ENCODE measurements around the gene LIMS2.

The LIMS2 gene

GRCh38 chr2:127661072-127661649 is 14.2 kb downstream of the LIMS2 start:
- no peak overlapping the region for H3K4me3 ChIP-seq (ENCODE audit: low read length)
- no peak overlapping the region for H3K4me2 ChIP-seq (ENCODE audit: low read length)
- H3K36me3 ChIP-seq (ENCODE audit: insufficient read depth, low read length): peaks cover 4% of the 10 kb centered on the region
- H3K9ac ChIP-seq (ENCODE audit: low read depth, low read length): peak overlapping the region; percentile 48
- peaks cover 3% of the 10 kb centered on the region for H3K27me3 ChIP-seq (ENCODE audit: control insufficient read depth, insufficient read depth, low read length)
- no peaks in the 10 kb centered on the region for H3K9me3 ChIP-seq (replicated peaks; ENCODE audit: low read length)
- peaks cover 14% of the 10 kb centered on the region for H3K4me1 ChIP-seq (ENCODE audit: control insufficient read depth, insufficient read depth, low read length)

- Histone ChIP-seq H3K9me3 (replicated peaks; ENCODE audit: low read length) (no peaks in the 10 kb centered on the region), H3K36me3 (ENCODE audit: insufficient read depth, low read length) (peaks cover 4% of the 10 kb centered on the region), H3K4me2 (ENCODE audit: low read length) (no peak overlapping the region), H3K4me1 (ENCODE audit: control insufficient read depth, insufficient read depth, low read length) (peaks cover 14% of the 10 kb centered on the region), H3K4me3 (ENCODE audit: low read length) (no peak overlapping the region), H3K9ac (ENCODE audit: low read depth, low read length) (no peak overlapping the region), H3K27me3 (ENCODE audit: control insufficient read depth, insufficient read depth, low read length) (peaks cover 3% of the 10 kb centered on the region)
These were observed 15.1 kb downstream of the LIMS2 start for GRCh38 chr2:127660291-127660578.

- Histone ChIP-seq H3K9me3 (replicated peaks; ENCODE audit: low read length) (no peaks in the 10 kb centered on the region), H3K27me3 (ENCODE audit: control insufficient read depth, insufficient read depth, low read length) (peaks cover 2% of the 10 kb centered on the region), H3K4me2 (ENCODE audit: low read length) (no peak overlapping the region), H3K9ac (ENCODE audit: low read depth, low read length) (no peak overlapping the region), H3K36me3 (ENCODE audit: insufficient read depth, low read length) (peaks cover 4% of the 10 kb centered on the region), H3K4me3 (ENCODE audit: low read length) (no peak overlapping the region), H3K4me1 (ENCODE audit: control insufficient read depth, insufficient read depth, low read length) (peaks cover 14% of the 10 kb centered on the region)
These were observed 15.7 kb downstream of the LIMS2 start for GRCh38 chr2:127659408-127660290.

- no peak overlapping the region for H3K9ac ChIP-seq (ENCODE audit: low read depth, low read length)
- no peak overlapping the region for H3K4me3 ChIP-seq (ENCODE audit: low read length)
- H3K4me2 ChIP-seq (ENCODE audit: low read length): no peak overlapping the region
- H3K9me3 ChIP-seq (replicated peaks; ENCODE audit: low read length): no peaks in the 10 kb centered on the region
- H3K36me3 ChIP-seq (ENCODE audit: insufficient read depth, low read length): peaks cover 4% of the 10 kb centered on the region
- no peaks in the 10 kb centered on the region for H3K27me3 ChIP-seq (ENCODE audit: control insufficient read depth, insufficient read depth, low read length)
- peaks cover 14% of the 10 kb centered on the region for H3K4me1 ChIP-seq (ENCODE audit: control insufficient read depth, insufficient read depth, low read length)
These were observed 16.5 kb downstream of the LIMS2 start for GRCh38 chr2:127658641-127659407.

GRCh38 chr2:127658146-127658545 is 17.2 kb downstream of the LIMS2 start:
- H3K9me3 ChIP-seq (replicated peaks; ENCODE audit: low read length): no peaks in the 10 kb centered on the region
- peaks cover 4% of the 10 kb centered on the region for H3K36me3 ChIP-seq (ENCODE audit: insufficient read depth, low read length)
- no peak overlapping the region for H3K4me2 ChIP-seq (ENCODE audit: low read length)
- H3K9ac ChIP-seq (ENCODE audit: low read depth, low read length): no peak overlapping the region
- no peaks in the 10 kb centered on the region for H3K27me3 ChIP-seq (ENCODE audit: control insufficient read depth, insufficient read depth, low read length)
- no peak overlapping the region for H3K4me3 ChIP-seq (ENCODE audit: low read length)
- H3K4me1 ChIP-seq (ENCODE audit: control insufficient read depth, insufficient read depth, low read length): peaks cover 18% of the 10 kb centered on the region

- Histone ChIP-seq H3K9me3 (replicated peaks; ENCODE audit: low read length) (no peaks in the 10 kb centered on the region), H3K4me1 (ENCODE audit: control insufficient read depth, insufficient read depth, low read length) (peaks cover 17% of the 10 kb centered on the region)
These were observed 18.1 kb downstream of the LIMS2 start for GRCh38 chr2:127657232-127657595.

GRCh38 chr2:127656569-127657231 is 18.6 kb downstream of the LIMS2 start:
- no peak overlapping the region for H3K4me2 ChIP-seq (ENCODE audit: low read length)
- H3K36me3 ChIP-seq (ENCODE audit: insufficient read depth, low read length): peaks cover 4% of the 10 kb centered on the region
- peaks cover 12% of the 10 kb centered on the region for H3K4me1 ChIP-seq (ENCODE audit: control insufficient read depth, insufficient read depth, low read length)
- no peaks in the 10 kb centered on the region for H3K9me3 ChIP-seq (replicated peaks; ENCODE audit: low read length)
- no peak overlapping the region for H3K4me3 ChIP-seq (ENCODE audit: low read length)
- H3K9ac ChIP-seq (ENCODE audit: low read depth, low read length): no peak overlapping the region
- no peaks in the 10 kb centered on the region for H3K27me3 ChIP-seq (ENCODE audit: control insufficient read depth, insufficient read depth, low read length)

More at GRCh38 chr2:127657232-127657595, 18.1 kb downstream of the LIMS2 start:
- Histone ChIP-seq H3K9ac (ENCODE audit: low read depth, low read length) (no peak overlapping the region), H3K4me2 (ENCODE audit: low read length) (no peak overlapping the region), H3K27me3 (ENCODE audit: control insufficient read depth, insufficient read depth, low read length) (no peaks in the 10 kb centered on the region), H3K4me3 (ENCODE audit: low read length) (no peak overlapping the region), H3K36me3 (ENCODE audit: insufficient read depth, low read length) (peaks cover 4% of the 10 kb centered on the region)

- H3K9ac ChIP-seq (ENCODE audit: low read depth, low read length): no peak overlapping the region
These were observed 19.9 kb downstream of the LIMS2 start for GRCh38 chr2:127655209-127656073.

GRCh38 chr2:127654838-127655175 is 20.5 kb downstream of the LIMS2 start:
- Histone ChIP-seq H3K9ac (ENCODE audit: low read depth, low read length) (no peak overlapping the region), H3K4me3 (ENCODE audit: low read length) (no peak overlapping the region), H3K36me3 (ENCODE audit: insufficient read depth, low read length) (no peaks in the 10 kb centered on the region), H3K4me2 (ENCODE audit: low read length) (no peak overlapping the region), H3K9me3 (replicated peaks; ENCODE audit: low read length) (no peaks in the 10 kb centered on the region), H3K4me1 (ENCODE audit: control insufficient read depth, insufficient read depth, low read length) (peaks cover 4% of the 10 kb centered on the region), H3K27me3 (ENCODE audit: control insufficient read depth, insufficient read depth, low read length) (no peaks in the 10 kb centered on the region)

More at GRCh38 chr2:127655209-127656073, 19.9 kb downstream of the LIMS2 start:
- Histone ChIP-seq H3K4me2 (ENCODE audit: low read length) (no peak overlapping the region), H3K4me3 (ENCODE audit: low read length) (no peak overlapping the region), H3K36me3 (ENCODE audit: insufficient read depth, low read length) (peaks cover 4% of the 10 kb centered on the region), H3K4me1 (ENCODE audit: control insufficient read depth, insufficient read depth, low read length) (peaks cover 4% of the 10 kb centered on the region), H3K27me3 (ENCODE audit: control insufficient read depth, insufficient read depth, low read length) (no peaks in the 10 kb centered on the region), H3K9me3 (replicated peaks; ENCODE audit: low read length) (no peaks in the 10 kb centered on the region)

GRCh38 chr2:127654084-127654837 is 21.1 kb downstream of the LIMS2 start:
- Histone ChIP-seq H3K27me3 (ENCODE audit: control insufficient read depth, insufficient read depth, low read length) (no peaks in the 10 kb centered on the region), H3K4me2 (ENCODE audit: low read length) (no peak overlapping the region), H3K4me3 (ENCODE audit: low read length) (no peak overlapping the region), H3K9ac (ENCODE audit: low read depth, low read length) (no peak overlapping the region), H3K36me3 (ENCODE audit: insufficient read depth, low read length) (no peaks in the 10 kb centered on the region), H3K9me3 (replicated peaks; ENCODE audit: low read length) (no peaks in the 10 kb centered on the region), H3K4me1 (ENCODE audit: control insufficient read depth, insufficient read depth, low read length) (peaks cover 4% of the 10 kb centered on the region)
